HG02610 (cell line): Measurements from ENCODE around the gene FLCN.
"Not testable (repeated sequence)": the region's sequence is repeated elsewhere in the genome, so short reads cannot be mapped to it uniquely, and the experiment has no call there.

Source experiments
- ATAC-seq: cut with Tn5 transposase; IDR thresholded peaks from one replicate; pipeline ENCODE4 v1.9.1; 2021; ENCODE audit warnings: mild to moderate bottlenecking, moderate library complexity; ENCODE audit not compliant: unreplicated experiment

Gene FLCN

GRCh38 chr17:17214646-17215436, 22.1 kb downstream of the FLCN start:
- no peak for ATAC-seq

GRCh38 chr17:17213775-17214174, 23.2 kb downstream of the FLCN start:
- no peak for ATAC-seq

- ATAC-seq: no peak
Measured at GRCh38 chr17:17207998-17208397, 29.0 kb downstream of the FLCN start.

- ATAC-seq: no peak
Measured at GRCh38 chr17:17206913-17207335, 30.0 kb downstream of the FLCN start.

- ATAC-seq: peak; percentile 45
Measured at GRCh38 chr17:17206124-17206912, 30.6 kb downstream of the FLCN start, which contains the start of gene PLD6. PLD6 (minus strand) TSS chr17:17206333; CDS start chr17:17206286, 47 bp downstream.

GRCh38 chr17:17205368-17206123, 31.4 kb downstream of the FLCN start:
- peak; percentile 63 for ATAC-seq

GRCh38 chr17:17204635-17205231, 32.2 kb downstream of the FLCN start:
- no peak for ATAC-seq

- no peak for ATAC-seq
Measured at GRCh38 chr17:17204041-17204591, 32.9 kb downstream of the FLCN start.

- ATAC-seq: no peak
Measured at GRCh38 chr17:17203173-17203730, 33.7 kb downstream of the FLCN start.

GRCh38 chr17:17201907-17202306, 35.1 kb downstream of the FLCN start:
- ATAC-seq: no peak

GRCh38 chr17:17201271-17201670, 35.7 kb downstream of the FLCN start:
- no peak for ATAC-seq

GRCh38 chr17:17200831-17201230, 36.1 kb downstream of the FLCN start:
- ATAC-seq: no peak

- no peak for ATAC-seq
Measured at GRCh38 chr17:17200311-17200710, 36.7 kb downstream of the FLCN start.

GRCh38 chr17:17198281-17198680, 38.7 kb downstream of the FLCN start:
- no peak for ATAC-seq

GRCh38 chr17:17196776-17197175, 40.2 kb downstream of the FLCN start:
- ATAC-seq: no peak

GRCh38 chr17:17195466-17195865, 41.5 kb downstream of the FLCN start:
- ATAC-seq: not testable (repeated sequence)

- ATAC-seq: no peak
Measured at GRCh38 chr17:17191961-17192381, 45.0 kb downstream of the FLCN start.

- no peak for ATAC-seq
Measured at GRCh38 chr17:17191346-17191792, 45.6 kb downstream of the FLCN start.

- ATAC-seq: no peak
Measured at GRCh38 chr17:17190188-17190587, 46.8 kb downstream of the FLCN start.

GRCh38 chr17:17189559-17189958, 47.4 kb downstream of the FLCN start:
- ATAC-seq: no peak
